ENCODE measurements around the gene DAB2IP. TPM values are rescaled to one million over a fixed set of nuclear protein-coding genes. Genes with fewer than 3 reads are reported as not detected.

The DAB2IP gene
- total RNA-seq, 1 experiment from 2014 or later = 18.7 TPM

GRCh38 chr9:121699571-121700164 lies 48.2 kb downstream of the DAB2IP start:
- H3K9me3 ChIP-seq (replicated peaks) = no peaks in the 10 kb centered on the region
- H3K36me3 ChIP-seq = no peaks in the 10 kb centered on the region
- H3K27me3 ChIP-seq = no peaks in the 10 kb centered on the region
- H3K4me1 ChIP-seq = no peaks in the 10 kb centered on the region
- no peak for DNase-seq
- H3K4me3 ChIP-seq = no peak overlapping the region
- H3K27ac ChIP-seq = no peak overlapping the region

GRCh38 chr9:121700165-121700831 lies 48.9 kb downstream of the DAB2IP start:
- Histone ChIP-seq H3K27ac (no peak overlapping the region), H3K4me3 (no peak overlapping the region), H3K9me3 (replicated peaks) (no peaks in the 10 kb centered on the region), H3K27me3 (no peaks in the 10 kb centered on the region), H3K36me3 (no peaks in the 10 kb centered on the region), H3K4me1 (no peaks in the 10 kb centered on the region)
- no peak for DNase-seq

GRCh38 chr9:121700832-121701419 lies 49.5 kb downstream of the DAB2IP start:
- no peak overlapping the region for H3K4me3 ChIP-seq
- no peak overlapping the region for H3K27ac ChIP-seq
- H3K9me3 ChIP-seq (replicated peaks) = no peaks in the 10 kb centered on the region

GRCh38 chr9:121701736-121702261 lies 50.4 kb downstream of the DAB2IP start:
- no peaks in the 10 kb centered on the region for H3K27me3 ChIP-seq
- no peaks in the 10 kb centered on the region for H3K9me3 ChIP-seq (replicated peaks)
- DNase-seq = no peak
- no peaks in the 10 kb centered on the region for H3K4me1 ChIP-seq
- H3K36me3 ChIP-seq = no peaks in the 10 kb centered on the region
- no peak overlapping the region for H3K27ac ChIP-seq
- no peak overlapping the region for H3K4me3 ChIP-seq

More at GRCh38 chr9:121700832-121701419, 49.5 kb downstream of the DAB2IP start:
- no peak for DNase-seq
- no peaks in the 10 kb centered on the region for H3K27me3 ChIP-seq
- H3K4me1 ChIP-seq = no peaks in the 10 kb centered on the region
- no peaks in the 10 kb centered on the region for H3K36me3 ChIP-seq

GRCh38 chr9:121703014-121703734 lies 51.7 kb downstream of the DAB2IP start:
- H3K27ac ChIP-seq = no peak overlapping the region
- no peaks in the 10 kb centered on the region for H3K27me3 ChIP-seq
- no peaks in the 10 kb centered on the region for H3K9me3 ChIP-seq (replicated peaks)
- H3K4me1 ChIP-seq = no peaks in the 10 kb centered on the region; the same call in 1 of the 2 replicates
- H3K36me3 ChIP-seq = no peaks in the 10 kb centered on the region
- no peak overlapping the region for H3K4me3 ChIP-seq
- no peak for DNase-seq

- no peaks in the 10 kb centered on the region for H3K9me3 ChIP-seq (replicated peaks)
- H3K27ac ChIP-seq = no peak overlapping the region
These were observed 52.8 kb downstream of the DAB2IP start for GRCh38 chr9:121704281-121704680.

GRCh38 chr9:121706149-121706750 lies 54.8 kb downstream of the DAB2IP start:
- no peaks in the 10 kb centered on the region for H3K9me3 ChIP-seq (replicated peaks)
- H3K4me1 ChIP-seq = no peaks in the 10 kb centered on the region; the same call in 1 of the 2 replicates
- no peak overlapping the region for H3K4me3 ChIP-seq
- no peak overlapping the region for H3K27ac ChIP-seq
- no peaks in the 10 kb centered on the region for H3K36me3 ChIP-seq
- no peak for DNase-seq
- H3K27me3 ChIP-seq = no peaks in the 10 kb centered on the region

More at GRCh38 chr9:121704281-121704680, 52.8 kb downstream of the DAB2IP start:
- Histone ChIP-seq H3K27me3 (no peaks in the 10 kb centered on the region), H3K36me3 (no peaks in the 10 kb centered on the region), H3K4me1 (no peaks in the 10 kb centered on the region; the same call in 1 of the 2 replicates), H3K4me3 (no peak overlapping the region)
- no peak for DNase-seq

- no peak overlapping the region for H3K27ac ChIP-seq
- no peaks in the 10 kb centered on the region for H3K27me3 ChIP-seq
- DNase-seq = no peak
These were observed 56.3 kb downstream of the DAB2IP start for GRCh38 chr9:121707477-121708424.

GRCh38 chr9:121708768-121709488 lies 57.5 kb downstream of the DAB2IP start:
- Histone ChIP-seq H3K9me3 (replicated peaks) (no peaks in the 10 kb centered on the region), H3K27me3 (no peaks in the 10 kb centered on the region), H3K4me1 (no peaks in the 10 kb centered on the region; the same call in 1 of the 2 replicates), H3K36me3 (no peaks in the 10 kb centered on the region), H3K4me3 (no peak overlapping the region), H3K27ac (no peak overlapping the region)
- DNase-seq = no peak

More at GRCh38 chr9:121707477-121708424, 56.3 kb downstream of the DAB2IP start:
- Histone ChIP-seq H3K4me3 (no peak overlapping the region), H3K4me1 (no peaks in the 10 kb centered on the region; the same call in 1 of the 2 replicates), H3K9me3 (replicated peaks) (no peaks in the 10 kb centered on the region), H3K36me3 (no peaks in the 10 kb centered on the region)

- DNase-seq = no peak
- H3K27me3 ChIP-seq = no peaks in the 10 kb centered on the region
- no peak overlapping the region for H3K4me3 ChIP-seq
- H3K27ac ChIP-seq = no peak overlapping the region
- no peaks in the 10 kb centered on the region for H3K9me3 ChIP-seq (replicated peaks)
- no peaks in the 10 kb centered on the region; the same call in 1 of the 2 replicates for H3K4me1 ChIP-seq
- no peaks in the 10 kb centered on the region for H3K36me3 ChIP-seq
These were observed 58.4 kb downstream of the DAB2IP start for GRCh38 chr9:121709798-121710197.

GRCh38 chr9:121711281-121711680 lies 59.8 kb downstream of the DAB2IP start:
- H3K36me3 ChIP-seq = no peaks in the 10 kb centered on the region

GRCh38 chr9:121711797-121712196 lies 60.4 kb downstream of the DAB2IP start:
- Histone ChIP-seq H3K4me1 (no peaks in the 10 kb centered on the region; the same call in 1 of the 2 replicates), H3K9me3 (replicated peaks) (no peaks in the 10 kb centered on the region)

More at GRCh38 chr9:121711281-121711680, 59.8 kb downstream of the DAB2IP start:
- no peak for DNase-seq
- no peaks in the 10 kb centered on the region for H3K9me3 ChIP-seq (replicated peaks)
- H3K27me3 ChIP-seq = no peaks in the 10 kb centered on the region
- H3K4me3 ChIP-seq = no peak overlapping the region
- no peak overlapping the region for H3K27ac ChIP-seq
- H3K4me1 ChIP-seq = no peaks in the 10 kb centered on the region; the same call in 1 of the 2 replicates

More at GRCh38 chr9:121711797-121712196, 60.4 kb downstream of the DAB2IP start:
- Histone ChIP-seq H3K27me3 (no peaks in the 10 kb centered on the region), H3K36me3 (no peaks in the 10 kb centered on the region), H3K27ac (no peak overlapping the region), H3K4me3 (no peak overlapping the region)
- no peak for DNase-seq

Data from SJCRH30 (cell line).